ENCODE data around the gene DLX1.

The DLX1 gene

DNA sequence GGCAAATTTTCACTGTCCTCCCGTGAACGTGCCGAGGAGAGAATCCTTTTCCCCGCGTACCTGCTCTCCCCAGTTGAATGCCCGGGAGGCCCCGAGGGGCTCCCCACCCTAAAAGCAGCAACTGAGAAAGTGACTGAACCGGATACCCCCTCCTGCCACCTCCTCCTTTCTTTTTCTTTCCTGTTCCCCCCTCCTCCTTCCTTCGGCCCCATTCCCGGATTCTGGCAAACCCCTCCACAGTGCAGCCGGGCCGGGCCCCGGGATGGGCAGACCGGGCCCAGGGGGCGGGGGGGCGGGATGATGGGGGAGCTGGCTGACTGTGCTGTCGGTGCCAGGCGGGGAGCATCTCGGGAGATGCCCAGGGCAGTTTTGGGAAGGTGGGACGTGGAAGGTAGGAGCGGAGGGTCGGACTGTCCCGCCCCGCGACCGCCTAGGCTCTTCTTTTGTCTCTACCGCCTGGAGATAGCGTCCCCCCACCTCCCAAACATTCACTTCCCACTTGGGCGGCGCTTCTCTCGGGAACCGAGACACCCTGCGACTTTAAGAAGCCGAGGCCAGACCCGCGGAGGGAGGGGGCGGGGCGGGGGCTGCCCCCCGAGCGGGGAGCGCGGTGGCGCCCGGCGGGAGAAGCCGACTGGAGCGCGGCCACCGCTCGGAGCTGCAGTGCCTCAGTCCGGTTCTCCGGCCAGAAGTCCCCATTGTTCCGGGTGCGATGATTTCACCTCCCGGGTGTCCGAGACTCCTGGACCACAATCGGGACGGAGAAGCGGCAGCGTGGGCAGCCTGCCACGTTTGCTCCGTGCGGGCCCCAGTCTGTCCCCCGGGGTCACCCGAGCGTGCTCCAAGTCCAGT is 9.2 kb downstream of the DLX1 start (continued):
- TF ChIP-seq ZBTB26 (tag by site-specific recombination; optimal IDR thresholded peaks at IDR 0.05) (peak; percentile 63), ZNF404 (tag by site-specific recombination; IDR thresholded peaks at IDR 0.05) (no peak), ZNF785 (tag by site-specific recombination; IDR thresholded peaks at IDR 0.05) (no peak), ZXDB (tag by site-specific recombination; IDR thresholded peaks at IDR 0.05) (peak; percentile 27; the same call in 1 of the 2 replicates), PRDM2 (tag by site-specific recombination; IDR thresholded peaks at IDR 0.05; ENCODE audit: borderline replicate concordance) (no peak), GFI1B (tag by site-specific recombination; IDR thresholded peaks at IDR 0.05) (no peak), SP2 (tag by site-specific recombination; IDR thresholded peaks at IDR 0.05) (peak; percentile 66), ZIC2 (tag by site-specific recombination; IDR thresholded peaks at IDR 0.05) (peak; percentile 32; the same call in 1 of the 2 replicates), ZNF561 (tag by site-specific recombination; IDR thresholded peaks at IDR 0.05; ENCODE audit: borderline replicate concordance) (peak; percentile 60), KLF9 (tag by site-specific recombination; IDR thresholded peaks at IDR 0.05; ENCODE audit: low read depth) (peak; percentile 66; the same call in 1 of the 2 replicates)

GRCh38 chr2:172095146-172095904 is 10.0 kb downstream of the DLX1 start:
- H3K4me3 ChIP-seq (ENCODE audit: low read depth, low read length) = peak overlapping the region; percentile 83
- peak overlapping the region; percentile 99 for H3K27ac ChIP-seq (ENCODE audit: extremely low read depth, low read depth, low read length)
- H3K36me3 ChIP-seq (ENCODE audit: control insufficient read depth in 2 of 2, insufficient read depth in 1 of 2, low read length in 2 of 2) = peaks cover 0 to 11% of the 10 kb centered on the region in 2 experiments; a peak in 1 of 3 replicates
- CTCF ChIA-PET = interaction anchor here (0.5 to 2.3 kb wide), 8 partner anchors 10 to 402 kb away, joined by 3 to 9 read pairs (median 4); partner anchors contain the start of gene DLX1
- H3K4me1 ChIP-seq (ENCODE audit: control insufficient read depth, insufficient read depth, low read length) = peaks cover 12% of the 10 kb centered on the region
- no peaks in the 10 kb centered on the region for H3K9me3 ChIP-seq (ENCODE audit: control insufficient read depth, insufficient read depth, low read depth, low read length)
- POLR2A ChIA-PET = interaction anchor here (0.7 to 8.7 kb wide), 15 partner anchors 11 to 261 kb away, joined by 3 to 147 read pairs (median 4); partner anchors contain the start of genes DLX1, HAT1 and SLC25A12
- TF ChIP-seq ZNF341 (tag by site-specific recombination; IDR thresholded peaks at IDR 0.05; ENCODE audit: low read depth) = peak; percentile 72
- TF ChIP-seq ZNF596 (tag by site-specific recombination; IDR thresholded peaks at IDR 0.05) = no peak
- peak; percentile 69 for TF ChIP-seq ZBTB8A (tag by site-specific recombination; IDR thresholded peaks at IDR 0.05)
- TF ChIP-seq GLI2 (tag by site-specific recombination; IDR thresholded peaks at IDR 0.05; ENCODE audit: borderline replicate concordance, low read depth) = no peak
- peak; percentile 74 for TF ChIP-seq ZBTB17 (tag by site-specific recombination; IDR thresholded peaks at IDR 0.05)
- TF ChIP-seq ZNF571 (tag by site-specific recombination; IDR thresholded peaks at IDR 0.05) = no peak
- TF ChIP-seq KLF17 (tag by site-specific recombination; IDR thresholded peaks at IDR 0.05) = peak; percentile 70; the same call in 1 of the 2 replicates
- TF ChIP-seq SP7 (tag by site-specific recombination; IDR thresholded peaks at IDR 0.05) = peak; percentile 58; the same call in 1 of the 2 replicates
- no peak for TF ChIP-seq ZNF626 (tag by site-specific recombination; IDR thresholded peaks at IDR 0.05)
- TF ChIP-seq, protein P1, sequence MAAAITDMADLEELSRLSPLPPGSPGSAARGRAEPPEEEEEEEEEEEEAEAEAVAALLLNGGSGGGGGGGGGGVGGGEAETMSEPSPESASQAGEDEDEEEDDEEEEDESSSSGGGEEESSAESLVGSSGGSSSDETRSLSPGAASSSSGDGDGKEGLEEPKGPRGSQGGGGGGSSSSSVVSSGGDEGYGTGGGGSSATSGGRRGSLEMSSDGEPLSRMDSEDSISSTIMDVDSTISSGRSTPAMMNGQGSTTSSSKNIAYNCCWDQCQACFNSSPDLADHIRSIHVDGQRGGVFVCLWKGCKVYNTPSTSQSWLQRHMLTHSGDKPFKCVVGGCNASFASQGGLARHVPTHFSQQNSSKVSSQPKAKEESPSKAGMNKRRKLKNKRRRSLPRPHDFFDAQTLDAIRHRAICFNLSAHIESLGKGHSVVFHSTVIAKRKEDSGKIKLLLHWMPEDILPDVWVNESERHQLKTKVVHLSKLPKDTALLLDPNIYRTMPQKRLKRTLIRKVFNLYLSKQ (tag by site-specific recombination; IDR thresholded peaks at IDR 0.05; ENCODE audit: borderline replicate concordance) = no peak
- TF ChIP-seq GLI4 (tag by site-specific recombination; IDR thresholded peaks at IDR 0.05) = no peak
- TF ChIP-seq INSM2 (tag by site-specific recombination; IDR thresholded peaks at IDR 0.05) = no peak
- no peak for TF ChIP-seq ZNF555 (tag by site-specific recombination; conservative IDR thresholded peaks at IDR 0.05)
